Astrocyte of the spinal cord (primary cell): Measurements from ENCODE around the gene PCGF5.

Experiments used
- DNase-seq: peaks from one replicate; pipeline ENCODE4 v3.0.0; 2011; ENCODE audit warnings: low read depth, low spot score
- H3K4me3 ChIP-seq: 2 replicates; pipeline ENCODE4 v1.5.1; 2011; ENCODE audit warnings: low read depth, mild to moderate bottlenecking, low read length, moderate library complexity
- CTCF ChIP-seq: IDR thresholded peaks from 2 replicates; pipeline ENCODE4 v1.5.1; 2012; ENCODE audit warnings: low read depth, mild to moderate bottlenecking, low read length, inconsistent platforms
- in situ Hi-C: cut with HindIII; loops from 2 replicates; pipeline ENCODE4 v1.10.0; 2017; ENCODE audit warnings: low sequenced_read_pairs

Gene PCGF5

DNA sequence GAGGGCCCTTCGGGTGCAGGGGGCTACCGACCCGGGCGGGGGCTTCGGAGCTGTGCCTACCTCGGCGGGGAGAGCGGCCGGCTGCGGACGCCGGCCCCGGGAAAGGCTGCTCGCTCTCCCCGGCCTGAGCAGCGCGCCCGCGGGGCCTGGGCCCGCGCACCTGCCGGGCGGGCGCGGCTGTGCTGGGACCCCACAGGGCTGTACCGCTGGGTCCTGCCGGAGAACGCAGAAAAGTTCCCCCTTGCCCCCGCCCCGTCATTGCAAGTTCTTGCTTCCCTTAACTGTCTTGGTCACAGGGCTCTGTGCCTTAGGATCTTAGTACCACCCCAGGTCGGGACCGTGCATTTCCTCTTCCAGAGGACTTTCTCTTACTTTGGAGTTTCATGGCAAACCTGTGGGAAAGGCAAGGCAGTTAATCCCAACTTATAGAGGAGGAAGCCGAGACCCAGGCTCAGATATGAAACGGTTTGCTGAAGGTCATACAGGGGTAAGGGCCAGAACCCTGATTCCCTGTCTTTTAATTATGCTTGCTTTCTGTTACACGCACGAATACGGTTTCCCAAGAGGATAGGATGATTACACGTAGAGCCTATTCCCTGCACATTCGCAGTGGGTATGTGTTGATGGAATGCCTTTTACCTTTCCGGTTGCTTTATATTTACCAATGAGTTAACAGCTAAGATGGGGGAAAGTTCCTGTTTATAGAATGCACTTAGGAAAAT lies 652 bp downstream of the PCGF5 start:
- DNase-seq, result peak; percentile 19
- no peak for TF ChIP-seq CTCF
- in situ Hi-C loops, result no loop called here
- peak overlapping the region; percentile 68 for H3K4me3 ChIP-seq

GRCh38 chr10:91226093-91226492 lies 5.6 kb downstream of the PCGF5 start:
- in situ Hi-C loops, result no loop called here
- DNase-seq, result no peak
- no peak overlapping the region for H3K4me3 ChIP-seq

DNA sequence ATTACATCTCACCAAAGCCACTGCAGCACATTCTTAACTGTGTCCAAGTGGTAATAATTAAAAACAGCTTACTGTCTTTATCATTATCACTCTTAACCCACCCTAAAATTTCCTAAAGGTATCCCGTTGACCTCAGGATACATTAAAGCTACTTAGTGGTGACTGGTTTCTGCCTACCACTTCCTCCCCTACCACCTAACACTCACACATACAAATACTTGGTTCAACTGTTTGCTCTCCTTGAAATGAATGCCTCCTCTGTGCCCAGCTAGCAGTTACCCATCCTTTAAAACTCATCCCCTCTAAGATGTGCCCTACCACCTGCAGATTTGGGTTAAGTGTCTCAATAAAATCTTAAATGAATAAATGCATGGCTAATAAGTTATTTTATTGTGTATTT lies 7.1 kb downstream of the PCGF5 start:
- in situ Hi-C loops, result no loop called here
- no peak overlapping the region for H3K4me3 ChIP-seq
- DNase-seq, result no peak
- no peak for TF ChIP-seq CTCF

More at GRCh38 chr10:91226093-91226492, 5.6 kb downstream of the PCGF5 start:
- TF ChIP-seq CTCF, result no peak

GRCh38 chr10:91229683-91230082 lies 9.2 kb downstream of the PCGF5 start:
- no peak for DNase-seq
- no peak overlapping the region for H3K4me3 ChIP-seq
- in situ Hi-C loops, result no loop called here
- TF ChIP-seq CTCF, result no peak

- H3K4me3 ChIP-seq, result no peak overlapping the region
- in situ Hi-C loops, result no loop called here
- DNase-seq, result no peak
- no peak for TF ChIP-seq CTCF
These were observed 17.7 kb downstream of the PCGF5 start for GRCh38 chr10:91238191-91238590.

DNA sequence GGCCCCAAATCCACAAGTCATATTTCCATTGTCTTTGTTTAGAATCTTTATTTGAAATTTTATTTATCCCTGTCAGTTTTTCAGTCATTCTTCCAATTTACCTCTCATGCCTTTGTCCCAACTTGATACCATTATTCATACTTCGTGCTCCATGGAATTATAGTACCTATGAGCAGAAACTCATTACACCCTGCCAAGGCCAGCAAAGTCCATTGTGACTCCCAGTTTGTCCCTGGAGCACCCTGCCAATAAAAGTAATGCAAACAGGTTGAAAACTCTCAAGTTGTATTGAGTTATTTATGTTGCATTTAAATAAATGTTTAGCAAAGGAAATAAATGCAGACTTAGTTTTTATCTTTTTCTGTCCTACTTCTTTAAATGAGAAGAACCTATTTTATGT lies 19.3 kb downstream of the PCGF5 start:
- DNase-seq, result no peak
- no peak for TF ChIP-seq CTCF
- in situ Hi-C loops, result no loop called here
- H3K4me3 ChIP-seq, result no peak overlapping the region
